Kidney (tissue), 14 donors: ENCODE measurements around the gene MRC2. TPM values are rescaled to one million over a fixed set of nuclear protein-coding genes. Genes with fewer than 3 reads are reported as not detected.

ENCODE experiments used
- DNase-seq, 5 donors: peaks; one replicate each; pipeline ENCODE4 v3.0.0-alpha.2; 2013 to 2020
- FAIRE-seq: peaks from 2 replicates; lab custom pipeline; 2012; peaks lifted over from hg19 to GRCh38; lab: Jason Lieb, UNC
- H3K27ac ChIP-seq, 2 donors: one replicate each; pipeline ENCODE4 v1.7.0; 2013; ENCODE audit warnings: low read depth in 2 of 2, low read length in 2 of 2, inconsistent platforms in 1 of 2
- H3K27me3 ChIP-seq: one replicate; pipeline ENCODE4 v1.7.1; 2013; ENCODE audit warnings: low read length, inconsistent platforms; ENCODE audit not compliant: control insufficient read depth, insufficient read depth
- H3K36me3 ChIP-seq, 3 donors: one replicate each; pipeline versions ENCODE4 v1.7.0 to v1.7.1; 2013; ENCODE audit warnings: low read length in 3 of 3, control low read depth in 1 of 3, inconsistent platforms in 1 of 3; ENCODE audit not compliant: insufficient read depth in 3 of 3, control insufficient read depth in 2 of 3
- H3K4me1 ChIP-seq, 3 donors: one replicate each; pipeline versions ENCODE4 v1.7.0 to v1.7.1; 2013; ENCODE audit warnings: low read length in 3 of 3, inconsistent platforms in 1 of 3, low read depth in 1 of 3; ENCODE audit not compliant: control insufficient read depth in 2 of 3, insufficient read depth in 2 of 3
- H3K4me3 ChIP-seq, 3 donors: one replicate each; pipeline versions ENCODE4 v1.7.0 to v1.8.1; 2013; ENCODE audit warnings: low read length in 3 of 3, control low read depth in 1 of 3, inconsistent platforms in 1 of 3
- H3K9ac ChIP-seq, 3 donors: one replicate each; pipeline versions ENCODE4 v1.7.0 to v1.7.1; 2013; ENCODE audit warnings: low read length in 3 of 3, control low read depth in 1 of 3, inconsistent platforms in 1 of 3
- H3K9me3 ChIP-seq, 3 donors: one replicate each; pipeline versions ENCODE4 v1.7.0 to v1.7.1; 2013; ENCODE audit warnings: low read length in 3 of 3, control low read depth in 1 of 3, inconsistent platforms in 1 of 3; ENCODE audit not compliant: control insufficient read depth in 2 of 3, insufficient read depth in 1 of 3
- CTCF ChIP-seq: IDR thresholded peaks from 3 replicates; pipeline ENCODE4 v1.5.1; 2012; ENCODE audit warnings: mild to moderate bottlenecking, moderate library complexity, borderline replicate concordance; ENCODE audit not compliant: insufficient read depth; ENCODE audit errors: extremely low read depth
- intact Hi-C: fragments of 100-400 bp; cut with DNase I; formaldehyde crosslinking; loops from one replicate; pipeline ENCODE4 v1.11.1; 2022
- polyA plus RNA-seq: library from polyadenylated mRNA; stranded (reverse); fragments of 350-450 nt; fragmentation: Illumina TruSeq; extraction: RNeasy Lipid Tissue Mini Kit (QIAGEN cat#74804); gene quantifications from one replicate; pipeline ENCODE4 v1.2.3, GENCODE V29; 2014; ENCODE audit warnings: low read depth, low replicate concordance; ENCODE audit not compliant: insufficient read depth
- total RNA-seq: library from RNA; stranded (reverse); fragmentation: NEBNext Ultra II Directional; extraction: Animal tissue kit (Norgen Biotek cat#: 25700); gene quantifications from one replicate; pipeline ENCODE4 v1.2.1, GENCODE V29; 2021
- donor health status: control.
- donor health status: control.
- donor health status: control.
- donor health status: control.
- donor health status: control.
- donor health status: DM: yes; HTN: yes; CAD: no.
- donor health status: Normal renal cell carcinoma (clear cell type).

MRC2 gene
- total and polyA plus RNA-seq, 2 donors from 2014 or later: 18.0 to 23.7 TPM

DNA sequence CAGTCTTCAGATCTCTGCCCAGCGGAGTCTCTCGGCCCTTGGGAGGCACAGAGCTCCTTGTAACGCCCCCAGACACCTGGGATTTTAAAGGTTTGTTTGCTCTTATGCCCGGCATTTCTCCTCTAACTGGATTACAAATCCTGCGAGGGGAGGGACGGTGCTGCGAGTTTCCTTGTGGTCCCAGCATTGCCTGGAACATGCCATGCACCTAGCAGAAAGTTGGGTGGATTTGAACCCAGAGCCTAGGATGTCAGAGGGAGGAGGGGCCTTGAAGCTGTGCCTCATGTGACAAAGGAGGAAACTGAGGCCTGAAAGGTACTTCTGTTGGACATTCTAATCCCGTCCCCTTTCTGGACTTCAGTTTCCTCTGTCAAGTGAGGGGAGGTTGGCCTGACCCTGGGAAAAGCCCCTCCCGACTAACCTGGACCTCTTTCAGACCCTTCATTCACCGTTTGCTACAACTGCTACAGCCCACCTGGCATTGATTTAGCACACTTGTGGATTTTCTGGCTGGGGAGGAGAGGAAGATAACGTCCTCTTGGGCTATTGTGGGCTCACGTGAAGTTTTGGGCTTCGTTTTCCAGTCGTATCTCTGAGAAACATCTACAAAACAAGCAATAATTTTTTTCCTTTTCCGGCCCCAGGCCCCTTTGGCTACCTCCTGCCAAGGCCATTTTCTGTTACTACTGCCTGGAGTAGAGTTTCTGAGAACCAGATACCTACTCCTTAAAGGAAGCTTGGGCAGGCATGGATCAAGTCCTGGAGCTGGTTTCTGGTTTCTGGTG lies 30.9 kb downstream of the MRC2 start:
- FAIRE-seq (no peak), DNase-seq (peak in 1 of 5 donors; percentile 34)
- H3K4me1 ChIP-seq: peaks cover 0 to 4% (median 0%) of the 10 kb centered on the region in 3 donors
- no peak overlapping the region for H3K4me3 ChIP-seq
- H3K27me3 ChIP-seq: no peaks in the 10 kb centered on the region
- H3K27ac ChIP-seq: no peak overlapping the region
- H3K9me3 ChIP-seq: peaks cover 0 to 5% (median 0%) of the 10 kb centered on the region in 3 donors
- H3K36me3 ChIP-seq: no peaks in the 10 kb centered on the region
- TF ChIP-seq CTCF: no peak
- H3K9ac ChIP-seq: no peak overlapping the region
- intact Hi-C loops: no loop called here

DNA sequence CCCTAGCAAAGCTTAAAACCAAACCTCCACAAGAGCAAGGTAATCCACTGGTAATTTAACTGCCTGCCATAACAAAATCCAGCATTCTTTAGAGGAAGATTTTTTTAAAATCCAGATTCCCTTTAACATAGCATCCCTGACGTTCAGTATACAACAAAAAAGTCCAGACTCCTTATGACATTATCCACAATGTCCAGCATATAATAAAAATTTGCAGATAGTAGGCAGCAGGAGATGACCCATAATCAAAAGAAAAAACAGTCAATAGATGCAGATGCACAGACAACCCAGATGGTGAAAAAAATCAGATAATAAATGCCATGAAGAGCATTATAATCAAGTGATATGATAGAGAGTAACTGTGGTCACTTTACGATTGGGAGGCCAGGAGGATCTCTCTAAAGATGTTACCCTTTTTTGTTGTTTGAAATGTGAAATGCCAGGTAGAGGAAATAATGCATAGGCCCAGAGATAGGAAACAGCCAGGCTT lies 33.2 kb downstream of the MRC2 start:
- Histone ChIP-seq H3K27ac (no peak overlapping the region), H3K4me3 (no peak overlapping the region), H3K27me3 (no peaks in the 10 kb centered on the region), H3K4me1 (no peaks in the 10 kb centered on the region), H3K9me3 (peaks cover 0 to 5% (median 0%) of the 10 kb centered on the region in 3 donors), H3K9ac (no peak overlapping the region), H3K36me3 (no peaks in the 10 kb centered on the region)
- intact Hi-C loops: no loop called here
- DNase-seq (no peak), FAIRE-seq (no peak)
- TF ChIP-seq CTCF: no peak

DNA sequence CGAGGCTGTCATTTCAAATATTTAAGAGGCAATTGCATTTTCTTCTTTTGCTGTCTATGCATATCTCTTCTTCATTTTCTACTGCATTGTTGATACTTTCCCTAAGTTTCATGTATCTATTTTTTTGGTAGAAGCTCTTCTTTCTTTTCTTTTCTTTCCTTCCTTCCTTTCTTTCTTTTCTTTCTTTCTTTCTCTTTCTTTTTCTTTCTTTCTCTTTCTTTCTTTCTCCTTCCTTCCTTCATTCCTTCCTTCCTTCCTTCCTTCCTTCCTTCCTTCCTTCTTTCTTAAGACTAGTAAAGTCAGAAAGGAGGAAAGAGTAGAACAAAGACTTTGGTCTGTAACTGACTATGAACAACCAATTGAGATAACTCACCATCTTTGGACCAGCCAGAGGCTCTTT lies 33.9 kb downstream of the MRC2 start:
- H3K4me1 ChIP-seq: no peaks in the 10 kb centered on the region
- no peak overlapping the region for H3K27ac ChIP-seq
- intact Hi-C loops: no loop called here
- DNase-seq (no peak), FAIRE-seq (no peak)
- H3K9ac ChIP-seq: no peak overlapping the region
- H3K9me3 ChIP-seq: peaks cover 0 to 5% (median 0%) of the 10 kb centered on the region in 3 donors
- no peak for TF ChIP-seq CTCF
- H3K4me3 ChIP-seq: no peak overlapping the region
- no peaks in the 10 kb centered on the region for H3K27me3 ChIP-seq
- H3K36me3 ChIP-seq: no peaks in the 10 kb centered on the region
